Esophagus squamous epithelium (tissue), 5 donors: Measurements from ENCODE around the gene IGSF5. TPM values are rescaled to one million over a fixed set of nuclear protein-coding genes. Genes with fewer than 3 reads are reported as not detected.

ENCODE experiments used
- DNase-seq: peaks from one replicate; lab custom pipeline; 2025; lab: John Stamatoyannopoulos, UW
- H3K27ac ChIP-seq, 4 donors: fragments of 200-600 bp; sonication (generic); one replicate each; pipeline ENCODE4 v1.5.1; 2016 to 2019; ENCODE audit warnings: mild to moderate bottlenecking in 1 of 4
- H3K27me3 ChIP-seq, 4 donors: fragments of 200-600 bp; sonication (generic); 1 replicate in 3 of 4; 2 replicates in 1 of 4; pipeline versions ENCODE4 v1.5.1 to v1.6.0; 2017 to 2021; ENCODE audit warnings: antibody characterized with exemption in 1 of 4
- H3K36me3 ChIP-seq, 3 donors: fragments of 200-600 bp; sonication (generic); one replicate each; pipeline ENCODE4 v1.5.1; 2016 to 2019
- H3K4me1 ChIP-seq, 3 donors: fragments of 200-600 bp; sonication (generic); one replicate each; pipeline ENCODE4 v1.5.1; 2017 to 2019
- H3K4me3 ChIP-seq, 4 donors: fragments of 200-600 bp; sonication (generic); 1 replicate in 3 of 4; 2 replicates in 1 of 4; pipeline ENCODE4 v1.5.1; 2016 to 2019; ENCODE audit warnings: mild to moderate bottlenecking in 2 of 4, moderate library complexity in 1 of 4
- H3K9me3 ChIP-seq, 3 donors: fragments of 200-600 bp; sonication (generic); one replicate each; pipeline ENCODE4 v1.5.1; 2016 to 2019
- POLR2A ChIP-seq, 4 donors: fragments of 450-650 bp; IDR thresholded peaks; one replicate each; pipeline ENCODE4 v1.6.1; 2017; ENCODE audit warnings: antibody characterized with exemption in 4 of 4, mild to moderate bottlenecking in 4 of 4, moderate library complexity in 3 of 4
- WGBS, 2 donors: methylation state at CpG; one replicate each; pipeline ENCODE4 v1.1.5; 2018; 5-methylcytosine and 5-hydroxymethylcytosine counted together
- intact Hi-C: fragments of 100-400 bp; cut with DNase I; formaldehyde crosslinking; loops from one replicate; pipeline ENCODE4 v1.15.0; 2022
- total RNA-seq, 4 donors: library from RNA; depleted of rRNA; stranded (reverse); fragments of >200 nt; gene quantifications; one replicate each; pipeline ENCODE4 v1.1.0, GENCODE V29; 2016
- TF ChIP-seq, protein P1 (sequence below), 6 experiments: fragments of 450-650 bp in 4 of 6; fragments of 200-600 bp in 2 of 6; sonication (generic) in 2 of 6; IDR thresholded peaks; one replicate each; pipeline ENCODE4 v1.5.1; 2016 to 2019; ENCODE audit warnings: antibody characterized with exemption in 6 of 6, mild to moderate bottlenecking in 4 of 6, moderate library complexity in 4 of 6
- donor health status: DM: yes; HTN: yes; CAD: no.

IGSF5 gene
- total RNA-seq, 4 donors from 2014 or later = 0.12 TPM; not detected in 3

DNA sequence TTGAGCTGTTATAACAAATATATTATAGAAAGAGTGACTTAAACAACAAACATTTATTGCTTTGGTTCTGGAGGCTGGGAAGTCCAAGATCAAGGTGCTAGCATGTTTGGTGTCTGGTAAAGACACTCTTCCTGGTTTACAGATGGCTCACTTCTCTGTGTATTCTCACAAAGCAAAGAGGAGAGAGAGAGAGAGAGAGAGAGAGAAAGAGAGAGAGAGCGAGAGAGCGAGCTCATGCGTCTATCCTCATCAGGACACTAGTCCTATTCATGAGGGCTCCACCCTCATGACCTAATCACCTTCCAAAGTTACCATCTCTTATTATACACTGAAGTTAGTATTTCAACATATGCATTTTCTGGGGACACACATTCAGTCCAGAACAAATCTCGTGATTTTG, 89.6 kb downstream of the IGSF5 start:
- Histone ChIP-seq H3K27me3 (no peaks in the 10 kb centered on the region), H3K27ac (no peak overlapping the region), H3K36me3 (no peaks in the 10 kb centered on the region), H3K4me1 (no peaks in the 10 kb centered on the region), H3K9me3 (no peaks in the 10 kb centered on the region), H3K4me3 (no peak overlapping the region)
- TF ChIP-seq POLR2A (IDR thresholded peaks at IDR 0.05) = no peak
- TF ChIP-seq, protein P1, sequence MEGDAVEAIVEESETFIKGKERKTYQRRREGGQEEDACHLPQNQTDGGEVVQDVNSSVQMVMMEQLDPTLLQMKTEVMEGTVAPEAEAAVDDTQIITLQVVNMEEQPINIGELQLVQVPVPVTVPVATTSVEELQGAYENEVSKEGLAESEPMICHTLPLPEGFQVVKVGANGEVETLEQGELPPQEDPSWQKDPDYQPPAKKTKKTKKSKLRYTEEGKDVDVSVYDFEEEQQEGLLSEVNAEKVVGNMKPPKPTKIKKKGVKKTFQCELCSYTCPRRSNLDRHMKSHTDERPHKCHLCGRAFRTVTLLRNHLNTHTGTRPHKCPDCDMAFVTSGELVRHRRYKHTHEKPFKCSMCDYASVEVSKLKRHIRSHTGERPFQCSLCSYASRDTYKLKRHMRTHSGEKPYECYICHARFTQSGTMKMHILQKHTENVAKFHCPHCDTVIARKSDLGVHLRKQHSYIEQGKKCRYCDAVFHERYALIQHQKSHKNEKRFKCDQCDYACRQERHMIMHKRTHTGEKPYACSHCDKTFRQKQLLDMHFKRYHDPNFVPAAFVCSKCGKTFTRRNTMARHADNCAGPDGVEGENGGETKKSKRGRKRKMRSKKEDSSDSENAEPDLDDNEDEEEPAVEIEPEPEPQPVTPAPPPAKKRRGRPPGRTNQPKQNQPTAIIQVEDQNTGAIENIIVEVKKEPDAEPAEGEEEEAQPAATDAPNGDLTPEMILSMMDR (IDR thresholded peaks at IDR 0.05) = no peak
- WGBS, 2 donors = 42 to 54% methylated on average over 4 of the region's 4 CpGs
- DNase-seq = no peak
- intact Hi-C loops = no loop called here

GRCh38 chr21:39837861-39838359, 92.9 kb downstream of the IGSF5 start:
- intact Hi-C loops = no loop called here
- no peak for DNase-seq
- no peaks in the 10 kb centered on the region for H3K27me3 ChIP-seq
- WGBS, 2 donors = 29 to 35% methylated on average over 4 of the region's 4 CpGs
- H3K27ac ChIP-seq = no peak overlapping the region
- TF ChIP-seq, protein P1 (IDR thresholded peaks at IDR 0.05) = no peak
- no peak for TF ChIP-seq POLR2A (IDR thresholded peaks at IDR 0.05)
- H3K4me3 ChIP-seq = no peak overlapping the region
- no peaks in the 10 kb centered on the region for H3K4me1 ChIP-seq
- H3K36me3 ChIP-seq = no peaks in the 10 kb centered on the region
- H3K9me3 ChIP-seq = no peaks in the 10 kb centered on the region

- DNase-seq = no peak
- H3K4me3 ChIP-seq = no peak overlapping the region
- 59 to 71% methylated on average over 17 to 22 of the region's 22 CpGs for WGBS, 2 donors
- H3K27me3 ChIP-seq = no peaks in the 10 kb centered on the region
- intact Hi-C loops = no loop called here
- no peaks in the 10 kb centered on the region for H3K4me1 ChIP-seq
- no peaks in the 10 kb centered on the region for H3K36me3 ChIP-seq
- no peaks in the 10 kb centered on the region for H3K9me3 ChIP-seq
- TF ChIP-seq, protein P1 (IDR thresholded peaks at IDR 0.05) = no peak
- no peak for TF ChIP-seq POLR2A (IDR thresholded peaks at IDR 0.05)
- H3K27ac ChIP-seq = no peak overlapping the region
These were observed 95.6 kb downstream of the IGSF5 start for GRCh38 chr21:39840373-39841097.

DNA sequence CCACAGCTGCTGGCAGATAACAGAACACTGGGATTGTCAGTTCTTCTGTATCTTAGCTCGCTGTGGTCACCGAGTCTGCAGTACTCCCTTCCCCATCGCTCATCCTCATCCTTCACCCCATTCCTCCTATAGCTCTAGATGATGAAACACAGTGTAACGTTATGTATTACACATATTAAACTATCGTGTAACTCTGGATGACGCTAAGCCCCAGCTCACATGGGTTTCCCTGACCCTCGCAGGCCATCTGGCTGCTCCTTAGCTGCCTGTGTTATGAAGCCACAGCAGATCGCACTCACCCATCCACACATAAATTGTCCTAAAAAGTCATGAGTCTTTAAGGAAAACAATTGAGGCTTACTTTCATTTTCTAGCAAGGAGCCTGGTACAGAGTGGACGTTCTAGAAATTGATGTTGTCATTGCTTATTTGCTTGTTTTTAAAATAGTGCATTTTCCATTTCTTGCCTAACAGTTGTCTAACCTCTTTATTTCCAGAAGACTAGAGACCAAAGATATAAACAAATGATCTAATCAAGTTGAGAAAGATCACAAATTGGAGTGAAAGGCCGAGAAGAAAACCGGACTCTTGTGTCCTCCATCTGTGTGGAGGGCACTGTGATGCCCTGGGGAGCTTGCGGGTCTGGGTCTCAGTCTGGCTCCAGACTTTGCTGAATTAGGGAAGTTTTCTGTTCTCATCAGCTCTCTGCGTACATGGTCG, 97.9 kb downstream of the IGSF5 start:
- Histone ChIP-seq H3K27ac (no peak overlapping the region), H3K36me3 (no peaks in the 10 kb centered on the region), H3K27me3 (no peaks in the 10 kb centered on the region), H3K9me3 (no peaks in the 10 kb centered on the region), H3K4me1 (no peaks in the 10 kb centered on the region), H3K4me3 (no peak overlapping the region)
- intact Hi-C loops = no loop called here
- TF ChIP-seq POLR2A (IDR thresholded peaks at IDR 0.05) = no peak
- TF ChIP-seq, protein P1 (IDR thresholded peaks at IDR 0.05) = no peak
- WGBS, 2 donors = 76 to 77% methylated on average over 11 to 14 of the region's 14 CpGs
- no peak for DNase-seq

GRCh38 chr21:39843483-39843882, 98.5 kb downstream of the IGSF5 start:
- H3K27ac ChIP-seq = no peak overlapping the region
- TF ChIP-seq POLR2A (IDR thresholded peaks at IDR 0.05) = no peak
- TF ChIP-seq, protein P1 (IDR thresholded peaks at IDR 0.05) = no peak
- H3K36me3 ChIP-seq = no peaks in the 10 kb centered on the region
- intact Hi-C loops = no loop called here
- 73 to 78% methylated on average over 4 of the region's 4 CpGs for WGBS, 2 donors
- H3K4me1 ChIP-seq = no peaks in the 10 kb centered on the region
- no peaks in the 10 kb centered on the region for H3K27me3 ChIP-seq
- no peak overlapping the region for H3K4me3 ChIP-seq
- no peaks in the 10 kb centered on the region for H3K9me3 ChIP-seq
- no peak for DNase-seq
